ENCODE results near the gene FGF18.

Gene FGF18

DNA sequence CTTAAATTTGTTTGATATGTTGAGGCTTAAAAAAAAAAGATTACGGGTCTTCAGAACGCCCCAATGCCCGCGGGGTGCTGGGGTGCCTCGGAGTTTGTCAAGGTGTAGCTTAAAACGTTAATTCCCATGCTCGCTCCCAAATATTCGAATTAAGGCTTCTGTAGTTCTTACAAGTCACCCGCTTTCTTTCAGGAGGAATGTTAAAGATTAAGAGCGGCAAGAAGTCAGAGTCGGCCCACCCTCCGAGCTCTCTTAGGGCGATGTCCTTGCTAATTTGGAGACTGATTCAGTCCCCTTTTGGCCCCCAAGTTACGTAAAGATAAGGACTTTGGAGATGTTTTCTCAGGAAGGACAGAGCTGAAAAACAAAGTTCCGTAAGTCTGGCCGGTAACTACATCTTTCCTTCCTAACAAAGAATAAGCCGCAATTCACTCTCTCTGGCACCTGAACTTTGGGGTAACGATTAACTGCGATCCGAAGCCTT is 32.5 kb upstream of the FGF18 start:
- DNase-seq (ENCODE audit: low read depth) = no peak
- TF ChIP-seq, protein P1, sequence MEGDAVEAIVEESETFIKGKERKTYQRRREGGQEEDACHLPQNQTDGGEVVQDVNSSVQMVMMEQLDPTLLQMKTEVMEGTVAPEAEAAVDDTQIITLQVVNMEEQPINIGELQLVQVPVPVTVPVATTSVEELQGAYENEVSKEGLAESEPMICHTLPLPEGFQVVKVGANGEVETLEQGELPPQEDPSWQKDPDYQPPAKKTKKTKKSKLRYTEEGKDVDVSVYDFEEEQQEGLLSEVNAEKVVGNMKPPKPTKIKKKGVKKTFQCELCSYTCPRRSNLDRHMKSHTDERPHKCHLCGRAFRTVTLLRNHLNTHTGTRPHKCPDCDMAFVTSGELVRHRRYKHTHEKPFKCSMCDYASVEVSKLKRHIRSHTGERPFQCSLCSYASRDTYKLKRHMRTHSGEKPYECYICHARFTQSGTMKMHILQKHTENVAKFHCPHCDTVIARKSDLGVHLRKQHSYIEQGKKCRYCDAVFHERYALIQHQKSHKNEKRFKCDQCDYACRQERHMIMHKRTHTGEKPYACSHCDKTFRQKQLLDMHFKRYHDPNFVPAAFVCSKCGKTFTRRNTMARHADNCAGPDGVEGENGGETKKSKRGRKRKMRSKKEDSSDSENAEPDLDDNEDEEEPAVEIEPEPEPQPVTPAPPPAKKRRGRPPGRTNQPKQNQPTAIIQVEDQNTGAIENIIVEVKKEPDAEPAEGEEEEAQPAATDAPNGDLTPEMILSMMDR (IDR thresholded peaks at IDR 0.05; ENCODE audit: low read depth, low read length, missing control alignments) = no peak
- peak overlapping the region; percentile 84 for H3K4me3 ChIP-seq (ENCODE audit: low read depth, low read length)

DNA sequence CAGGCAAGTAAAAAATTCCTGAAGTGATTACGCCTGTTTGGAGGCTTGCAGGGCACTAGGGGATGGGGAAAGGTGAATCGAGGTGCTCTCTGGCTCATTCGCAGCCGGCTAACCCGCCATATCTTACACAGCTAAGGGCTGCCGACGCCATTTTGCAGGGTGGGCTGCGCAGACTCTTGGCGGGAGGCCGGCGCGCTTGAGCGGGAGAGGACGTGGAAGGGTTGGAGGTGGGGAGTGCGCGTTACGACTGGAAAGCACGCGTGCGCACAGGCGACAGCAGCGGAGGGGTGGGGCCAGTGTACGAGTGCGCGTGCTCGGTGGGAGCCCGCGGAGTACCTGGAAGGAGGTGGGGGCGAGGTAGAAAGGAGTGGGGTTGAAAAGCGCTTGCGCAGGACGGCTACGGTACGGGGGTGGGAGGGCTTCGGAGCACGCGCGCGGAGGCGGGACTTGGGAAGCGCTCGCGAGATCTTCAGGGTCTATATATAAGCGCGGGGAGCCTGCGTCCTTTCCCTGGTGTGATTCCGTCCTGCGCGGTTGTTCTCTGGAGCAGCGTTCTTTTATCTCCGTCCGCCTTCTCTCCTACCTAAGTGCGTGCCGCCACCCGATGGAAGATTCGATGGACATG is 32.0 kb upstream of the FGF18 start, which contains the start of gene NPM1:
Gene NPM1 (plus strand): TSS at position 505 of the 625 bp plus-strand sequence. CDS start 100 bp downstream, at position 605.
- H3K4me3 ChIP-seq (ENCODE audit: low read depth, low read length) = peak within 1 kb of the TSS; percentile 84
- DNase-seq (ENCODE audit: low read depth) = peak; percentile 95
- TF ChIP-seq, protein P1 (IDR thresholded peaks at IDR 0.05; ENCODE audit: low read depth, low read length, missing control alignments) = no peak

DNA sequence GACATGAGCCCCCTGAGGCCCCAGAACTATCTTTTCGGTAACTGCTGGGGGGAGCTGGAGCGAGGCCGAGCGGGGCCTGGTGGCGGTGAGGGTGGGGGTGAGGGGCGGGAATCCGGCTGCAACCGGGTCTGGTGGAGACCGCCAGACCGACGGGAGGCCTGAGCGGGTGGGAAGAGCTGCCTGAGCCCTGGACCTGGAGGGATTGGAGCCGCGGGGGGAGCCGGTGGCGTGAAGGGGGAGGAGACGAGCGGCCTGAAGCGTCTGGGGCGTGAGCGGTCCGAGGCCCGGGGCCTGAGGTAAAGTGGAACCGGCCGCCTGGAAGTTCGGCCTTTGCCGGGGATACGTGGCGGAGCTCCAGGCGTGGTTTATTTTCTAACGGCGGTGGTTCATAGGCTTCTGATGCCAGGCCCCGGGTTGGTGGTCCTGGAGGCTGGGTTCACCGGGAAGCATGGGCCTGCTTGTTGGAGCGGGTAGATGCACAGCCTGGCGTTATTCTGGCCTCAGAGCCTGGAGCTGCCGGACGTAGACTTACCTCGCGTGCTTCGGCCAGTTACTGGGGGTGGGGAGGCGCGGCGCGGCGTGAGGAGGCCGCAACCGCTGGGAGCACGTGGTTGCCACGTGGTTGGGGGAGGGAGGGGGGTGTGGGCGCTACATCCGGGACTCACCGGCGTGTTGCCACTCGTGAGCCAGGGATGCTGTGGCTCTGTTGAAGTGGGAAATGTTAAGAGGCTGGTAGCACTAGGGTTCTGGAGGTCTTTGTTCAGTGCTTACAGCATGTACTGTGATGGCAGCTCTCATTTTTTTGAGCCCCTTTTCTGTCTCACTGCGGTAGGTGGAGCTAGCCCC is 31.3 kb upstream of the FGF18 start:
- H3K4me3 ChIP-seq (ENCODE audit: low read depth, low read length) = peak overlapping the region; percentile 84
- TF ChIP-seq, protein P1 (IDR thresholded peaks at IDR 0.05; ENCODE audit: low read depth, low read length, missing control alignments) = no peak
- DNase-seq (ENCODE audit: low read depth) = peak; percentile 68

DNA sequence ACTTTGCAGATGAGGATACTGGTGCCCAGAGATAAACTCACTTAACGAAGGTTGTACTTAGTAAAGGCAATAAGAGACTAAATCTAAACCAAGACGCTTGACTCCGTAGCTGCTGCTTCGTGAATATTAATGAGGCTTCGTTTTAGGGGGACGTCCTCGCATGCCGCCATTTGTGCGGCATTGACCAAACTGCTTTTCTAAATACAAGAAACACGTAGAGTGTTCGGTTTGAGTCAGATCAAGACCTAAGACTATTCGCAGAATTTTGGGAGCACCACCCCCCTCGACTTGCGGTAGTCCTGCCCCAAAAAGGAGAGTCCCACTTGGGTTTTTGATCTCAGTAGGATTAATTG is 30.7 kb upstream of the FGF18 start:
- peak overlapping the region; percentile 84 for H3K4me3 ChIP-seq (ENCODE audit: low read depth, low read length)
- TF ChIP-seq, protein P1 (IDR thresholded peaks at IDR 0.05; ENCODE audit: low read depth, low read length, missing control alignments) = no peak
- no peak for DNase-seq (ENCODE audit: low read depth)

DNA sequence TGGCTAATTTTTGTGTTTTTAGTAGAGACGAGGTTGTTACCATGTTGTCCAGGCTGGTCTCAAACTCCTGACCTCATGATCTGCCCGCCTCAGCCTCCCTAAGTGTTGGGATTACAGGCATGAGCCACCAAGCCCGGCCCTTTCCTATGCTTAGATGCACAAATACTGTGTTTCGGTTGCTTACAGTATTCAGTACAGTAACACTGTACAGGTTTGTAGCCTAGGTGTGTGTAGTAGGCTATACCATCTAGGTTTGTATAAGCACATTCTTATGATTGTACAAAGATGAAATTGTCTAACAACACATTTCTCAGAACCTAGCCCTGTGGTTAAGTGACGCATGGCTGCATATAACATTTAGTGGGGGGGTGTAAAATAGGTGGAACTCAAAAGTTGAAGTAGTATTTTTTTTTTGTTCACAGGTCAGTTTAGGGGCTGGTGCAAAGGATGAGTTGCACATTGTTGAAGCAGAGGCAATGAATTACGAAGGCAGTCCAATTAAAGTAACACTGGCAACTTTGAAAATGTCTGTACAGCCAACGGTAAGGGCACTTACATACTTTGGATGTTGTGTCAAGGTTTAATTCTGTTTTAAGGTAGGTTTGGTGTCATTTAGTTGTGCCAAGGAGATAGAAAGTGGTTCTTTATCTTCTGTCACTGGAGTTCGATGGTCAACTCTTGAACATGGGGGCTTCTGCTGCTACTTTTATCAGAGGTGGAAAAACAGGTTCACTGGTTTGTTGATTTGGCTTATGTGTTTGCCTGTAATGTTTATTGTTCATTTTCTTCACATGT is 28.4 kb upstream of the FGF18 start:
- TF ChIP-seq, protein P1 (IDR thresholded peaks at IDR 0.05; ENCODE audit: low read depth, low read length, missing control alignments) = no peak
- DNase-seq (ENCODE audit: low read depth) = no peak
- peak overlapping the region; percentile 84 for H3K4me3 ChIP-seq (ENCODE audit: low read depth, low read length)

DNA sequence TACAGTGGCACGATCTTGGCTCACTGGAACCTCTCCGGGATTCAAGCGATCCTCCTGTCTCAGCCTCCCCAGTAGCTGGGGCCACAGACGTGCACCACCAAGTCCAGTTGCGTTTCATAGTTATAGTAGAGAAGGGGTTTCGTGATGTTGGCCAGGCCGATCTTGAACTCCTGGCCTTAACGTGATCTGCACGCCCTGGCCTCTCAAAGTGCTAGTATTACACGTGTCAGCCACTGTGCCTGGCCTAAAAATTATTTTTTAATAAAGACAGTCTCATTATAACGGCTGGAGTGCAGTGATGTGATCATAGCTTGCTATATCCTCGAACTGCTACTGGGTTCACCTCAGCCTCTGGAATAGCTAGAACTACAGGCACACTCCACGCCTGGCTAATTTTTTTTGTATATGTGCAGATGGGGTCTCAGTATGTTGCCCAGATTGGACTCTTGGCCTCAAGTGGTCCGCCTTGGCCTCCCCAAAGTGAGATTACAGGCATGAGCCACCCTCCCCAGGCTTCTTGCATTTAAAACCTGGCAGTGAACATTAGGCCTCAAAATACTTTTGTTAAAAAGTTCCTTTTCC is 27.4 kb upstream of the FGF18 start:
- TF ChIP-seq, protein P1 (IDR thresholded peaks at IDR 0.05; ENCODE audit: low read depth, low read length, missing control alignments) = no peak
- DNase-seq (ENCODE audit: low read depth) = no peak
- peak overlapping the region; percentile 84 for H3K4me3 ChIP-seq (ENCODE audit: low read depth, low read length)

All from GM12864 (cell line).